GM19238 (cell line): Measurements from ENCODE around the gene LAMA3.

ENCODE experiments used
- DNase-seq: peaks from one replicate; pipeline ENCODE4 v3.0.0; 2011; ENCODE audit warnings: low spot score; ENCODE audit not compliant: insufficient read length

The LAMA3 gene, protein sequence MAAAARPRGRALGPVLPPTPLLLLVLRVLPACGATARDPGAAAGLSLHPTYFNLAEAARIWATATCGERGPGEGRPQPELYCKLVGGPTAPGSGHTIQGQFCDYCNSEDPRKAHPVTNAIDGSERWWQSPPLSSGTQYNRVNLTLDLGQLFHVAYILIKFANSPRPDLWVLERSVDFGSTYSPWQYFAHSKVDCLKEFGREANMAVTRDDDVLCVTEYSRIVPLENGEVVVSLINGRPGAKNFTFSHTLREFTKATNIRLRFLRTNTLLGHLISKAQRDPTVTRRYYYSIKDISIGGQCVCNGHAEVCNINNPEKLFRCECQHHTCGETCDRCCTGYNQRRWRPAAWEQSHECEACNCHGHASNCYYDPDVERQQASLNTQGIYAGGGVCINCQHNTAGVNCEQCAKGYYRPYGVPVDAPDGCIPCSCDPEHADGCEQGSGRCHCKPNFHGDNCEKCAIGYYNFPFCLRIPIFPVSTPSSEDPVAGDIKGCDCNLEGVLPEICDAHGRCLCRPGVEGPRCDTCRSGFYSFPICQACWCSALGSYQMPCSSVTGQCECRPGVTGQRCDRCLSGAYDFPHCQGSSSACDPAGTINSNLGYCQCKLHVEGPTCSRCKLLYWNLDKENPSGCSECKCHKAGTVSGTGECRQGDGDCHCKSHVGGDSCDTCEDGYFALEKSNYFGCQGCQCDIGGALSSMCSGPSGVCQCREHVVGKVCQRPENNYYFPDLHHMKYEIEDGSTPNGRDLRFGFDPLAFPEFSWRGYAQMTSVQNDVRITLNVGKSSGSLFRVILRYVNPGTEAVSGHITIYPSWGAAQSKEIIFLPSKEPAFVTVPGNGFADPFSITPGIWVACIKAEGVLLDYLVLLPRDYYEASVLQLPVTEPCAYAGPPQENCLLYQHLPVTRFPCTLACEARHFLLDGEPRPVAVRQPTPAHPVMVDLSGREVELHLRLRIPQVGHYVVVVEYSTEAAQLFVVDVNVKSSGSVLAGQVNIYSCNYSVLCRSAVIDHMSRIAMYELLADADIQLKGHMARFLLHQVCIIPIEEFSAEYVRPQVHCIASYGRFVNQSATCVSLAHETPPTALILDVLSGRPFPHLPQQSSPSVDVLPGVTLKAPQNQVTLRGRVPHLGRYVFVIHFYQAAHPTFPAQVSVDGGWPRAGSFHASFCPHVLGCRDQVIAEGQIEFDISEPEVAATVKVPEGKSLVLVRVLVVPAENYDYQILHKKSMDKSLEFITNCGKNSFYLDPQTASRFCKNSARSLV (N-terminal part only)

GRCh38 chr18:23689031-23689615 lies at the start of gene LAMA3:
TSS of gene LAMA3 (plus strand) at chr18:23689453. CDS start at chr18:23689684, 231 bp downstream.
- no peak for DNase-seq

- no peak for DNase-seq
Measured at GRCh38 chr18:23640052-23640451, 49.2 kb upstream of the LAMA3 start.

GRCh38 chr18:23641143-23641720 lies 48.0 kb upstream of the LAMA3 start:
- no peak for DNase-seq

DNA sequence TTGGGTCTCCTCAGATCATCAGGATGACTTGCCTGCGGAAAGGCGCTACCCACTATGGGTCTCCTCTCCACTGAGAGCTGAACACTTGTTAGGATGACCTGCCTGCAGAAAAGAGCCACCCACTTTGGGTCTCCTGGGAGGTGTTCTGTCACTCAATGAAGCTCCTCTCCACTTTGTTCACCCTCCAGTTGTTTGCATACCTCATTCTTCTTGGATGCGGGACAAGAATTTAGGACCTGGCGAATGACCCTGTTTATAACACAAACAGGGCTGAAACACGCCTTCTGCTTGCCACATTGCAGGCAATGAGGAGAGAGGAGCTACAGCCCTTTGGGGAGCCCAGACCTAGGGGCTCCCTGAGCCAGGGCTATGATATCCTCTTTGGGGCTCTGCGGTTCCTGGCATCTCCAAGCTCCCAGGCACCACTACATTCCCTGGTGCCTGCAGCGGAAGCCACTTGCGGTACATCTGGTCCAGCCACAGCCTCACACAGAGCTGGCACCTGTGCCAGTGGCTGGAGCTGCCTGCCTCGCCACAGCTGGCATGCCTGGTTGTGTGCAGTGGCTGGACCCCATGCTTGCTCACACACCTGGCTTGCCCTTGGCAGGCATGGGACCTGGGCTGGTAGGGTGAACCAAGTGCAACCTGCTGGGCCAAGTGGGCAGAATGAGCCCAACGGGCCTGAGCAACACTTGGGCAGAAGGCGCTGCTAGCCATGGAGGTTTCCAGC lies 47.2 kb upstream of the LAMA3 start:
- DNase-seq: no peak

GRCh38 chr18:23643815-23644490 lies 45.3 kb upstream of the LAMA3 start:
- DNase-seq: no peak

GRCh38 chr18:23645568-23646175 lies 43.6 kb upstream of the LAMA3 start:
- DNase-seq: no peak

GRCh38 chr18:23646282-23646681 lies 43.0 kb upstream of the LAMA3 start:
- DNase-seq: no peak

GRCh38 chr18:23648456-23648855 lies 40.8 kb upstream of the LAMA3 start:
- no peak for DNase-seq

DNA sequence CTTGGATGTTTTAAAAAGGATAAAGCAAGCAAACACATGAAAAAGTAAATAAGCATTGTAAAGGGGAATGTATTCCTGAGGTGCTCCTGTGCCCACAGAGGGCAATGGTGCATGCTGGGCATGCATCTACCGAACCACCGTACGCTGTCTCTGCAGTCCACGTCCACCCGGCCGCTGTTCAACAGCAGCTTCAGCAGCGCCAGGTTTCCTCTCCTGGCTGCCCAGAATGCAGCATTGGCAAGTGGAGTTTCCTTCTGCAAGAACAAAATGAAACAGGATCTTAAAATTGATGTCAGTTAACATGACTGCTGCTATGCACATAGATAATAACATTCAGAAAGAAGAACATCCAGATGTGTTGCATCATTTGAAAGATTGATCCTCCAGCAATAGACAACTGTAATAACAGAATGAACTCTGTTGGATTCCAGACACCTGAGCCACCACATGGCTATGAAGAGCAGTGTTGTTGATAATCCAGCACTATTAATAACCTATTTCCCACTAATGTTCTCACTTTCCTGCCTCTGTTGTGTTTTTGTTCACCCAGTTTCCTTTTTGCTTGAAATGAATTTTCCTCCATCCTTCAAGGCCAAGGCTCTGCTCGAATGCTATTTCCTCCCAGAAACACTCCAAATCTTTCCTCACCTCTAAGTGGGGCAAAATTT lies 40.2 kb upstream of the LAMA3 start:
- no peak for DNase-seq

DNA sequence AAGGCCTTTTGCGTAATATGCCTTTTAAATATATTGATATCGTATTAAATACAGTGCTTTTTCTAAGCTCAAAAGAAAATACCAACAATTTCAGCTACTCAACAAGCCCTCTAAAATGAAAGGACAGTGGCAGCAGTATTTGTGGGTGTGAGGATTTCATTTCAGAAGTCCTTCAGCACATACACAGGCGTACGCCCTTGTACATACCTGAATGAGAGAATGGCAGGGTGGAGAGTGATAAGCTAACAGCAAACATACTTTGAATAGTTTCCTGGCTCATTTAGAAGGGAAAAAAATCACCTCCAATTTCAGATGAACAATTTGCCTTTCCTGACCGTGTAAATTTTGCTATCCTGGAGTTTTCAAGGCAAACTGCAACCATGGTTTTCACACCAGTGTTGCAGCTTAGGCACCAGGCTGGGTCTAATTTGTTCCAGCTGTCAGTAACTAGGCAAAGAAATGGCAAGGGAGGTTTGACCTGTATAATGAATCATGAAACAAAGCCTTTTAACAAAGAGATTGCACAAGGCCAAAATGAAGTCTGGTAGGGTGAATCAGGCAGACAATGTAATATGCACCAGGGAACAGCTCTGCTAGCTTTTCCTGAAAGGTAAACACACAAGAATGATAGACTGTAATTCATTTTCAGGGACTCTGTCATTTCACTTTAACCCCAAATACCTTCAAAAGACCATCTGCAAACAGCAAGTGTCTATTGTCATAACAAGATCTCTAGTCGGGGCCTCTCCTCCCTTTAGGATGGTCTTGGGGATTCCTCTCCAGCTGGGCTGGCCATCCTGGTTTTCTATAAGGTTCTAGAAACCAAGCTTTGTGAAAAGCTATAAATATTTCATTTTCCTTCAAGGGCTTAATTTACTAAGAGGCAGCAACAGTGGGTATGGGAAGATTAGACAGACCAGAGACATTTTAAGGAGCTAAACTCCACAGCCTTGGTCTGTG lies 38.0 kb upstream of the LAMA3 start:
- no peak for DNase-seq

GRCh38 chr18:23652232-23652631 lies 37.0 kb upstream of the LAMA3 start:
- no peak for DNase-seq

DNA sequence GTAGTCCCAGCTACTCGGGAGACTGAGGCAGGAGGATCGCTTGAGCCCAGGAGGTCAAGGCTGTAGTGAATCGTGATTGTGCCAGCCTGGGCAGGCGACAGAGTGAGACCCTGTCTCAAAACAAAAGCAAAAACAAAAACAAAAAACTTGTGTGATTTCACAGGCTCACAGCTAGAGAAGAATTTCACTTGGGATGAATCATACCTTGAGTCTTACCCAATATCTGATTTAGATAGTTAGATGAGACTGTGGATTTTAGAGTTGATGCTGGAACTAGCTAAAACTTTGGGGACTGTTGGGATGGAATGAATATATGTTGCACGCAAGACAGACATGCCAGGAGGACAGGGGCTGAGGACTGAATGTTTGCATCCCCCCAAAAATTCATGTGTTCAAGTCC lies 31.0 kb upstream of the LAMA3 start:
- DNase-seq: no peak

DNA sequence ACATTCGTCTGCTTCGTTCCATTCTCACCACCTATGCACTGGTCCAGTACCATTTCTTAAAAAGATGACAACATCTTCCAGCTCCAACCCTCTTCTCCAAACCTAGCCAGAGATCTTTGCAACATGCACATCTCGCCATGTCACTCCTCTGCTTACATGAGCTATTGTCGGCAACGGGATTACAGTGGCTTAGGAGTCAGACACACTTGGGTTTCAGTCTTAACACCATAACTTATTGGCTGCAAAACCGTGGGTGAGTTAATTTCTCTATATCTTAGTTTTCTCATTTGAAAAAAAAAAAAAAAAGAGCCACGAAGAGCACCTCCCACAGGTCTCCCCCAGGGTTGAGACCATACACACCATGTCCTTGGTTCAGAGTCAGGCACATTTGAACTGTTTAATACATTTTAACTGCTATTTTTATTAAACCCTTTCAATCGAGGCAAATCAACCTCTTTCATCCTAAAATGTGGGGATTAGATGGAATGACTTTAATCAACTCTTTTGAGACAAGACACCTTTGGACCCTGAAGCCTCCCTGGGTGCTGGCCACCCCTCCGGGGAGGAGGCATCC lies 27.4 kb upstream of the LAMA3 start:
- DNase-seq: no peak

GRCh38 chr18:23662309-23663263 lies 26.7 kb upstream of the LAMA3 start, which contains the start of gene ANKRD29:
TSS of gene ANKRD29 (minus strand) at chr18:23662911. CDS start at chr18:23662730, 181 bp downstream.
- DNase-seq: peak; percentile 17

- DNase-seq: no peak
Measured at GRCh38 chr18:23664674-23665073, 24.6 kb upstream of the LAMA3 start.

GRCh38 chr18:23667114-23667513 lies 22.1 kb upstream of the LAMA3 start:
- no peak for DNase-seq
